Fibroblast of pulmonary artery (primary cell): ENCODE measurements around the gene PROSER3.
"Not testable (repeated sequence)": the region's sequence is repeated elsewhere in the genome, so short reads cannot be mapped to it uniquely, and the experiment has no call there.

ENCODE experiments used
- DNase-seq: peaks from one replicate; pipeline ENCODE4 v3.0.0-alpha.2; 2010; ENCODE audit warnings: low read depth
- H3K4me3 ChIP-seq: replicated peaks from 2 replicates; pipeline ENCODE4 v1.5.1; 2011; ENCODE audit warnings: low read depth, mild to moderate bottlenecking, control low read depth, low read length, moderate library complexity
- CTCF ChIP-seq: IDR thresholded peaks from 2 replicates; pipeline ENCODE4 v1.5.1; 2011; ENCODE audit warnings: mild to moderate bottlenecking, control low read depth, low read length, inconsistent platforms; ENCODE audit errors: missing control alignments

The PROSER3 gene

GRCh38 chr19:35719402-35720162 is 38.4 kb upstream of the PROSER3 start:
- no peak for TF ChIP-seq CTCF
- no peak for DNase-seq
- peak overlapping the region; percentile 81 for H3K4me3 ChIP-seq

GRCh38 chr19:35720163-35720524 is 37.8 kb upstream of the PROSER3 start:
- TF ChIP-seq CTCF = no peak
- no peak overlapping the region for H3K4me3 ChIP-seq
- DNase-seq = no peak

- TF ChIP-seq CTCF = no peak
- no peak for DNase-seq
- H3K4me3 ChIP-seq = no peak overlapping the region
Measured at GRCh38 chr19:35720648-35721047, 37.3 kb upstream of the PROSER3 start.

GRCh38 chr19:35721374-35721773 is 36.6 kb upstream of the PROSER3 start:
- no peak overlapping the region for H3K4me3 ChIP-seq
- no peak for TF ChIP-seq CTCF
- no peak for DNase-seq

- no peak overlapping the region for H3K4me3 ChIP-seq
- no peak for DNase-seq
- TF ChIP-seq CTCF = no peak
Measured at GRCh38 chr19:35722461-35722860, 35.5 kb upstream of the PROSER3 start.

GRCh38 chr19:35722897-35723296 is 35.1 kb upstream of the PROSER3 start:
- no peak for TF ChIP-seq CTCF
- no peak overlapping the region for H3K4me3 ChIP-seq
- no peak for DNase-seq

- no peak for DNase-seq
- H3K4me3 ChIP-seq = no peak overlapping the region
- no peak for TF ChIP-seq CTCF
Measured at GRCh38 chr19:35723671-35724070, 34.3 kb upstream of the PROSER3 start.

- not testable (repeated sequence) for DNase-seq, H3K4me3 ChIP-seq
Measured at GRCh38 chr19:35724132-35724531, 33.8 kb upstream of the PROSER3 start.
